Testis (tissue), 3 donors: ENCODE measurements around the gene CREB3L1. TPM values are rescaled to one million over a fixed set of nuclear protein-coding genes. Genes with fewer than 3 reads are reported as not detected.
"Not testable (repeated sequence)": the region's sequence is repeated elsewhere in the genome, so short reads cannot be mapped to it uniquely, and the experiment has no call there.

Experiments
- DNase-seq: peaks from one replicate; pipeline ENCODE4 v3.0.0-alpha.2; 2019
- H3K27ac ChIP-seq, 2 donors: fragments of 200-600 bp; sonication (generic); one replicate each; pipeline ENCODE4 v1.5.1; 2019
- H3K27me3 ChIP-seq: fragments of 200-600 bp; sonication (generic); one replicate; pipeline ENCODE4 v1.5.1; 2019
- H3K36me3 ChIP-seq: fragments of 200-600 bp; sonication (generic); one replicate; pipeline ENCODE4 v1.5.1; 2017; ENCODE audit warnings: low read depth; ENCODE audit errors: missing control alignments
- H3K4me1 ChIP-seq: fragments of 200-600 bp; sonication (generic); one replicate; pipeline ENCODE4 v1.5.1; 2019
- H3K4me3 ChIP-seq, 2 donors: fragments of 200-600 bp; sonication (generic); one replicate each; pipeline ENCODE4 v1.5.1; 2017 to 2019
- H3K9me3 ChIP-seq: fragments of 200-600 bp; sonication (generic); one replicate; pipeline ENCODE4 v1.5.1; 2017
- POLR2A ChIP-seq: fragments of 450-650 bp; IDR thresholded peaks from one replicate; pipeline ENCODE4 v1.6.1; 2017; ENCODE audit warnings: antibody characterized with exemption, mild to moderate bottlenecking, moderate library complexity
- WGBS, 2 donors: methylation state at CpG; one replicate each; pipeline ENCODE4 v1.1.5; 2018; 5-methylcytosine and 5-hydroxymethylcytosine counted together
- intact Hi-C: fragments of 100-400 bp; cut with DNase I; formaldehyde crosslinking; loops from one replicate; pipeline ENCODE4 v1.15.1; 2023; ENCODE audit warnings: low total_unique reads
- polyA plus RNA-seq: library from polyadenylated mRNA; stranded (reverse); fragments of 350-450 nt; fragmentation: Illumina TruSeq; extraction: RNeasy Lipid Tissue Mini Kit (QIAGEN cat#74804); gene quantifications from one replicate; pipeline ENCODE4 v1.2.3, GENCODE V29; 2014; ENCODE audit warnings: low read depth, low replicate concordance; ENCODE audit not compliant: insufficient read depth
- total RNA-seq, 2 donors: library from RNA; depleted of rRNA; stranded (reverse); fragments of >200 nt; gene quantifications; one replicate each; pipeline ENCODE4 v1.2.3, GENCODE V29; 2016
- TF ChIP-seq, protein P1 (sequence below), 3 experiments: fragments of 450-650 bp in 2 of 3; fragments of 200-600 bp in 1 of 3; sonication (generic) in 1 of 3; IDR thresholded peaks; one replicate each; pipeline ENCODE4 v1.5.1; 2016 to 2019; ENCODE audit warnings: antibody characterized with exemption in 3 of 3, mild to moderate bottlenecking in 2 of 3, moderate library complexity in 1 of 3

Gene CREB3L1
- total and polyA plus RNA-seq, 3 donors from 2014 or later = 5.2 to 19.2 (median 8.1) TPM

GRCh38 chr11:46302866-46303265 is 25.4 kb downstream of the CREB3L1 start:
- Histone ChIP-seq H3K27me3 (no peaks in the 10 kb centered on the region), H3K4me1 (no peaks in the 10 kb centered on the region), H3K4me3 (no peak overlapping the region), H3K36me3 (no peaks in the 10 kb centered on the region), H3K9me3 (no peaks in the 10 kb centered on the region), H3K27ac (no peak overlapping the region)
- DNase-seq = no peak
- TF ChIP-seq POLR2A = no peak
- TF ChIP-seq, protein P1, sequence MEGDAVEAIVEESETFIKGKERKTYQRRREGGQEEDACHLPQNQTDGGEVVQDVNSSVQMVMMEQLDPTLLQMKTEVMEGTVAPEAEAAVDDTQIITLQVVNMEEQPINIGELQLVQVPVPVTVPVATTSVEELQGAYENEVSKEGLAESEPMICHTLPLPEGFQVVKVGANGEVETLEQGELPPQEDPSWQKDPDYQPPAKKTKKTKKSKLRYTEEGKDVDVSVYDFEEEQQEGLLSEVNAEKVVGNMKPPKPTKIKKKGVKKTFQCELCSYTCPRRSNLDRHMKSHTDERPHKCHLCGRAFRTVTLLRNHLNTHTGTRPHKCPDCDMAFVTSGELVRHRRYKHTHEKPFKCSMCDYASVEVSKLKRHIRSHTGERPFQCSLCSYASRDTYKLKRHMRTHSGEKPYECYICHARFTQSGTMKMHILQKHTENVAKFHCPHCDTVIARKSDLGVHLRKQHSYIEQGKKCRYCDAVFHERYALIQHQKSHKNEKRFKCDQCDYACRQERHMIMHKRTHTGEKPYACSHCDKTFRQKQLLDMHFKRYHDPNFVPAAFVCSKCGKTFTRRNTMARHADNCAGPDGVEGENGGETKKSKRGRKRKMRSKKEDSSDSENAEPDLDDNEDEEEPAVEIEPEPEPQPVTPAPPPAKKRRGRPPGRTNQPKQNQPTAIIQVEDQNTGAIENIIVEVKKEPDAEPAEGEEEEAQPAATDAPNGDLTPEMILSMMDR (IDR thresholded peaks at IDR 0.05) = no peak
- intact Hi-C loops = no loop called here
- 84 to 85% methylated on average over 7 of the region's 7 CpGs for WGBS, 2 donors

DNA sequence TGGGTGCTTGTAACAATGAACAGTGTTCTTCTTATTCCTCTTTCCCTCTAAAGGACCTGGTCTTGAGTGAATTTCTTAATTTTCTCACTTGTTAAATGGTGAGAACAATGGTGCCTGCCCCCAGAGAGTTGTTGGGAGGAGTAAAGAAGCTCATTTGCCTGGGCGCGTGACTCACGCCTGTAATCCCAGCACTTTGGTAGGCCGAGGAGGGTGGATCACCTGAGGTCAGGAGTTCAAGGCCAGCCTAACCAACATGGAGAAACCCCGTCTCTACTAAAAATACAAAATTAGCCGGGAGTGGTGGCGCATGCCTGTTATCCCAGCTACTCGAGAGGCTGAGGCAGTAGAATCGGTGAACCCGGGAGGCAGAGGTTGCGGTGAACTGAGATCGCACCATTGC is 26.6 kb downstream of the CREB3L1 start:
- 87 to 89% methylated on average over 12 of the region's 12 CpGs for WGBS, 2 donors
- H3K9me3 ChIP-seq, DNase-seq, H3K4me1 ChIP-seq, intact Hi-C loops, H3K4me3 ChIP-seq, H3K27ac ChIP-seq, H3K27me3 ChIP-seq, H3K36me3 ChIP-seq: not testable (repeated sequence)

DNA sequence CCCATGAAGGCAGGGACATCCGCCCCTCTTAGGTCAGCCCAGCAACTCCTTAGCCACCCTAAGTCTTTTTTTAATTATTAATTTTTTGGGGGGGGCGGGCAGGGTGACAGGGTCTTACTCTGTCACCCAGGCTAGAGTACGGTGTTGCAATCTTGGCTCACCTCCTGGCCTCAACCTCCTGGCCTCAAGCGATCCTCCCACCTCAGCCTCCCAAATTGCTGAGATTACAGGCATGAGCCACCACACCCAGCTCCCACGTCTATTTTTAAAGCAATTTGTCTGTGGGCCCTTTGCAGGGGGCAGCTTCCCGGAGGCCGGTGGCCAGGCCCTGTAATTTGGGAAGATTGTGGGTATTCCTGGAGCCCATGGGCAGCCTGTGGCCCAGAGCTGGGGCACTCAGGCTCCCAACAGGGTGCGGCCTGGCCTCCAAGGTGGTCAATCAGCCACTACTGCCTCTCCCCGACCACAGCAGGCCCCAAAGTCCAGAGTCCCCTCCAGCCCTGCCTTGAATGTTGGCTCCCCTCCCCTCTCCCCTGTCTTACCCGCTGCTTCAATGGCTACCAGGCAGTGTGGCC is 27.2 kb downstream of the CREB3L1 start:
- Histone ChIP-seq H3K9me3 (no peaks in the 10 kb centered on the region), H3K36me3 (no peaks in the 10 kb centered on the region), H3K27me3 (no peaks in the 10 kb centered on the region), H3K4me1 (no peaks in the 10 kb centered on the region), H3K4me3 (no peak overlapping the region), H3K27ac (no peak overlapping the region)
- WGBS, 2 donors = 90 to 98% methylated on average over 9 to 10 of the region's 10 CpGs
- intact Hi-C loops = no loop called here
- TF ChIP-seq POLR2A = no peak
- TF ChIP-seq, protein P1 (IDR thresholded peaks at IDR 0.05) = no peak
- no peak for DNase-seq

- 65 to 84% methylated on average over 6 of the region's 6 CpGs for WGBS, 2 donors
- DNase-seq = no peak
- intact Hi-C loops = no loop called here
Observed at GRCh38 chr11:46305295-46305694, 27.8 kb downstream of the CREB3L1 start.

GRCh38 chr11:46306296-46306853 is 28.9 kb downstream of the CREB3L1 start:
- intact Hi-C loops = no loop called here
- TF ChIP-seq, protein P1 (IDR thresholded peaks at IDR 0.05) = no peak
- TF ChIP-seq POLR2A = no peak
- Histone ChIP-seq H3K27me3 (no peaks in the 10 kb centered on the region), H3K9me3 (no peaks in the 10 kb centered on the region), H3K4me3 (no peak overlapping the region), H3K36me3 (no peaks in the 10 kb centered on the region), H3K4me1 (no peaks in the 10 kb centered on the region), H3K27ac (no peak overlapping the region)
- no peak for DNase-seq
- 84 to 90% methylated on average over 5 of the region's 5 CpGs for WGBS, 2 donors

More at GRCh38 chr11:46305295-46305694, 27.8 kb downstream of the CREB3L1 start:
- H3K4me3 ChIP-seq = no peak overlapping the region
- H3K4me1 ChIP-seq = no peaks in the 10 kb centered on the region
- H3K36me3 ChIP-seq = no peaks in the 10 kb centered on the region
- H3K27ac ChIP-seq = no peak overlapping the region
- H3K9me3 ChIP-seq = no peaks in the 10 kb centered on the region
- H3K27me3 ChIP-seq = no peaks in the 10 kb centered on the region
- TF ChIP-seq, protein P1 (IDR thresholded peaks at IDR 0.05) = no peak
- no peak for TF ChIP-seq POLR2A
